Gastrocnemius medialis (tissue), 4 donors: ENCODE measurements around the gene ARVCF.

Source experiments
- POLR2A ChIP-seq, 2 donors: fragments of 450-650 bp; IDR thresholded peaks; one replicate each; pipeline ENCODE4 v1.6.1; 2017; ENCODE audit warnings: antibody characterized with exemption in 2 of 2, mild to moderate bottlenecking in 2 of 2, moderate library complexity in 2 of 2
- TF ChIP-seq, protein P1 (sequence below), 5 experiments: fragments of 450-650 bp in 3 of 5; fragments of 200-600 bp in 2 of 5; sonication (generic) in 2 of 5; IDR thresholded peaks in 4 of 5; conservative IDR thresholded peaks in 1 of 5; 1 replicate in 4 of 5; 2 replicates in 1 of 5; pipeline ENCODE4 v1.5.1; 2016 to 2019; ENCODE audit warnings: antibody characterized with exemption in 5 of 5, mild to moderate bottlenecking in 3 of 5, moderate library complexity in 3 of 5

DNA sequence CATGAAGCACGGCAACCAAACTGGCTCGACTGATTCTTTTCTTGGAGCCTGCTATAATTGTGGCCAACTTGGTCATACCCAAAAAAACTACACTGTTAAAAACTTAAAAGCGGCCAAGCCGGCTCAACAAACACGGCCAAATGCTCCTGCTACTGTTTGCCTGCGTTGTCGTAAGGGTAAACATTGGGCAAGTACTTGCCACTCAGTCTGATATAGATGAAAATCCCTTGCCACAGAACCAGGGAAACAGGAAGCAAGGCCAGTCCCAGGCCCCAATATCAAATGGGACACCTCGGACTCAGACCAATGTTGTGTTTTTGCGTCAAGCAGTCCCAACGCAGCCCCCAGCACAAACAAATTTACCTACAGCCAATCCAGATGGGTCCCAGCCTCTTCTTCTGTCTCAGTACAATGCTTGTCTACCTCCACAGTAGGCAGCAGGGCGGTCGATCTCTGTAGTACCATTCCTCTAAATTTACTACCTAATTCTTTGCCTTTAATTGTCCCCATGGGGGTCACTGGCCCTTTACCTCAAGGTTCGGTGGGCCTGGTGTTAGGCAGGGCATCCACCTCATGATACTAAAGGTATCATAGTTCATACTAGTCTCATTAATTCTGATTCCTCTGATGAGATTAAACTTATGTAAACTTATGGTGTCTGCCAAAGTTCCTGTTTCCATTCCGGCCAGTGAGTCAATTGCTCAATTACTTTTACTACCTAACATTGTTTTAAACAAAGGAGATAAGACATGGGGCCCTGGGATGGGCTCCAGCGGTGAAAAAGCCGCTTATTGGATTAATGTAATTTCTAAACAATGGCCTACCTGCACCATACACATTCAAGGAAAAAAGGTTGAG is 78.8 kb downstream of the ARVCF start:
- TF ChIP-seq, protein P1, sequence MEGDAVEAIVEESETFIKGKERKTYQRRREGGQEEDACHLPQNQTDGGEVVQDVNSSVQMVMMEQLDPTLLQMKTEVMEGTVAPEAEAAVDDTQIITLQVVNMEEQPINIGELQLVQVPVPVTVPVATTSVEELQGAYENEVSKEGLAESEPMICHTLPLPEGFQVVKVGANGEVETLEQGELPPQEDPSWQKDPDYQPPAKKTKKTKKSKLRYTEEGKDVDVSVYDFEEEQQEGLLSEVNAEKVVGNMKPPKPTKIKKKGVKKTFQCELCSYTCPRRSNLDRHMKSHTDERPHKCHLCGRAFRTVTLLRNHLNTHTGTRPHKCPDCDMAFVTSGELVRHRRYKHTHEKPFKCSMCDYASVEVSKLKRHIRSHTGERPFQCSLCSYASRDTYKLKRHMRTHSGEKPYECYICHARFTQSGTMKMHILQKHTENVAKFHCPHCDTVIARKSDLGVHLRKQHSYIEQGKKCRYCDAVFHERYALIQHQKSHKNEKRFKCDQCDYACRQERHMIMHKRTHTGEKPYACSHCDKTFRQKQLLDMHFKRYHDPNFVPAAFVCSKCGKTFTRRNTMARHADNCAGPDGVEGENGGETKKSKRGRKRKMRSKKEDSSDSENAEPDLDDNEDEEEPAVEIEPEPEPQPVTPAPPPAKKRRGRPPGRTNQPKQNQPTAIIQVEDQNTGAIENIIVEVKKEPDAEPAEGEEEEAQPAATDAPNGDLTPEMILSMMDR (IDR thresholded peaks at IDR 0.05 in 4 of 5, conservative IDR thresholded peaks at IDR 0.05 in 1 of 5): no peak
- TF ChIP-seq POLR2A (IDR thresholded peaks at IDR 0.05): no peak
